Measurements from ENCODE around the gene LRIG3. TPM values are rescaled to one million over a fixed set of nuclear protein-coding genes. Genes with fewer than 3 reads are reported as not detected.

Gene LRIG3
- total and polyA plus RNA-seq, 2 donors from 2014 or later = 4.4 to 40.5 TPM

- intact Hi-C loops (cut with DNase I) = no loop called here
- DNase-seq (peak in 1 of 5 donors; percentile 49), FAIRE-seq (no peak)
- TF ChIP-seq CTCF (IDR thresholded peaks at IDR 0.05; ENCODE audit: borderline replicate concordance, extremely low read depth, insufficient read depth) = no peak
- Histone ChIP-seq H3K9me3 (ENCODE audit: control insufficient read depth in 2 of 3, insufficient read depth in 1 of 3, low read length in 3 of 3) (no peaks in the 10 kb centered on the region), H3K4me1 (ENCODE audit: control insufficient read depth in 2 of 3, insufficient read depth in 2 of 3, low read depth in 1 of 3, low read length in 3 of 3) (no peaks in the 10 kb centered on the region), H3K36me3 (ENCODE audit: control insufficient read depth in 2 of 3, insufficient read depth in 3 of 3, low read length in 3 of 3) (no peaks in the 10 kb centered on the region), H3K4me3 (ENCODE audit: low read length in 3 of 3) (no peak overlapping the region), H3K9ac (ENCODE audit: low read length in 3 of 3) (no peak overlapping the region), H3K27me3 (ENCODE audit: control insufficient read depth, insufficient read depth, low read length) (no peaks in the 10 kb centered on the region), H3K27ac (ENCODE audit: low read depth in 2 of 2, low read length in 2 of 2) (no peak overlapping the region)
Observed at GRCh38 chr12:58925111-58925611, 4.9 kb upstream of the LRIG3 start.

GRCh38 chr12:58924652-58925051, 4.3 kb upstream of the LRIG3 start:
- Histone ChIP-seq H3K9ac (ENCODE audit: low read length in 3 of 3) (no peak overlapping the region), H3K4me1 (ENCODE audit: control insufficient read depth in 2 of 3, insufficient read depth in 2 of 3, low read depth in 1 of 3, low read length in 3 of 3) (no peaks in the 10 kb centered on the region), H3K4me3 (ENCODE audit: low read length in 3 of 3) (no peak overlapping the region), H3K9me3 (ENCODE audit: control insufficient read depth in 2 of 3, insufficient read depth in 1 of 3, low read length in 3 of 3) (no peaks in the 10 kb centered on the region), H3K36me3 (ENCODE audit: control insufficient read depth in 2 of 3, insufficient read depth in 3 of 3, low read length in 3 of 3) (no peaks in the 10 kb centered on the region), H3K27ac (ENCODE audit: low read depth in 2 of 2, low read length in 2 of 2) (no peak overlapping the region), H3K27me3 (ENCODE audit: control insufficient read depth, insufficient read depth, low read length) (no peaks in the 10 kb centered on the region)
- FAIRE-seq (no peak), DNase-seq (no peak)
- intact Hi-C loops (cut with DNase I) = no loop called here
- TF ChIP-seq CTCF (IDR thresholded peaks at IDR 0.05; ENCODE audit: borderline replicate concordance, extremely low read depth, insufficient read depth) = no peak

GRCh38 chr12:58923781-58924180, 3.5 kb upstream of the LRIG3 start:
- DNase-seq (no peak), FAIRE-seq (no peak)
- H3K27ac ChIP-seq (ENCODE audit: low read depth in 2 of 2, low read length in 2 of 2) = no peak overlapping the region
- H3K27me3 ChIP-seq (ENCODE audit: control insufficient read depth, insufficient read depth, low read length) = no peaks in the 10 kb centered on the region
- no peaks in the 10 kb centered on the region for H3K4me1 ChIP-seq (ENCODE audit: control insufficient read depth in 2 of 3, insufficient read depth in 2 of 3, low read depth in 1 of 3, low read length in 3 of 3)
- no peaks in the 10 kb centered on the region for H3K36me3 ChIP-seq (ENCODE audit: control insufficient read depth in 2 of 3, insufficient read depth in 3 of 3, low read length in 3 of 3)
- H3K9ac ChIP-seq (ENCODE audit: low read length in 3 of 3) = no peak overlapping the region
- intact Hi-C loops (cut with DNase I) = no loop called here
- TF ChIP-seq CTCF (IDR thresholded peaks at IDR 0.05; ENCODE audit: borderline replicate concordance, extremely low read depth, insufficient read depth) = no peak
- no peak overlapping the region for H3K4me3 ChIP-seq (ENCODE audit: low read length in 3 of 3)
- no peaks in the 10 kb centered on the region for H3K9me3 ChIP-seq (ENCODE audit: control insufficient read depth in 2 of 3, insufficient read depth in 1 of 3, low read length in 3 of 3)

- intact Hi-C loops (cut with DNase I) = no loop called here
- DNase-seq (no peak), FAIRE-seq (no peak)
- Histone ChIP-seq H3K9ac (ENCODE audit: low read length in 3 of 3) (no peak overlapping the region), H3K27me3 (ENCODE audit: control insufficient read depth, insufficient read depth, low read length) (no peaks in the 10 kb centered on the region), H3K36me3 (ENCODE audit: control insufficient read depth in 2 of 3, insufficient read depth in 3 of 3, low read length in 3 of 3) (no peaks in the 10 kb centered on the region), H3K4me3 (ENCODE audit: low read length in 3 of 3) (no peak overlapping the region), H3K27ac (ENCODE audit: low read depth in 2 of 2, low read length in 2 of 2) (no peak overlapping the region), H3K4me1 (ENCODE audit: control insufficient read depth in 2 of 3, insufficient read depth in 2 of 3, low read depth in 1 of 3, low read length in 3 of 3) (no peaks in the 10 kb centered on the region), H3K9me3 (ENCODE audit: control insufficient read depth in 2 of 3, insufficient read depth in 1 of 3, low read length in 3 of 3) (no peaks in the 10 kb centered on the region)
- TF ChIP-seq CTCF (IDR thresholded peaks at IDR 0.05; ENCODE audit: borderline replicate concordance, extremely low read depth, insufficient read depth) = no peak
Observed at GRCh38 chr12:58922849-58923248, 2.5 kb upstream of the LRIG3 start.
